GM12801 (cell line): Measurements from ENCODE around the gene PDGFRA.

Experiments
- CTCF ChIP-seq: IDR thresholded peaks from one replicate; pipeline ENCODE4 v1.5.1; 2011; ENCODE audit warnings: control low read depth; ENCODE audit not compliant: insufficient read length; ENCODE audit errors: extremely low read depth

PDGFRA gene

GRCh38 chr4:54217642-54218495 lies 11.2 kb upstream of the PDGFRA start:
- peak; percentile 22 for TF ChIP-seq CTCF

GRCh38 chr4:54218736-54219135 lies 10.4 kb upstream of the PDGFRA start:
- no peak for TF ChIP-seq CTCF

GRCh38 chr4:54224996-54225597 lies 4.0 kb upstream of the PDGFRA start:
- TF ChIP-seq CTCF = no peak

GRCh38 chr4:54225598-54226403 lies 3.3 kb upstream of the PDGFRA start:
- TF ChIP-seq CTCF = no peak

GRCh38 chr4:54226404-54227255 lies 2.5 kb upstream of the PDGFRA start:
- TF ChIP-seq CTCF = no peak

GRCh38 chr4:54227256-54228055 lies 1.6 kb upstream of the PDGFRA start:
- no peak for TF ChIP-seq CTCF
